Liver (tissue), 3 donors: ENCODE data around the gene KRT77.

Experiments
- CTCF ChIP-seq: fragments of 150-350 bp; IDR thresholded peaks from 2 replicates; pipeline ENCODE4 v1.5.1; 2017; ENCODE audit warnings: improper control_type of control experiment, low read depth, low read length; ENCODE audit not compliant: missing input control
- EGR1 ChIP-seq, 2 donors: IDR thresholded peaks; 2 replicates each; pipeline ENCODE4 v1.6.1; 2016 to 2018; ENCODE audit warnings: antibody characterized with exemption in 2 of 2, low read depth in 2 of 2
- FOXA1 ChIP-seq: IDR thresholded peaks from 2 replicates; pipeline ENCODE4 v1.6.1; 2016; ENCODE audit warnings: antibody characterized with exemption
- HNF4A ChIP-seq, 2 donors: conservative IDR thresholded peaks; 2 replicates each; pipeline ENCODE4 v1.6.1; 2016; ENCODE audit warnings: antibody characterized with exemption in 2 of 2, mild to moderate bottlenecking in 2 of 2
- JUND ChIP-seq, 2 donors: IDR thresholded peaks; 2 replicates each; pipeline ENCODE4 v1.6.1; 2016; ENCODE audit warnings: antibody characterized with exemption in 2 of 2
- MAX ChIP-seq: IDR thresholded peaks from 2 replicates; pipeline ENCODE4 v1.6.1; 2016; ENCODE audit warnings: antibody characterized with exemption
- RAD21 ChIP-seq, 2 donors: IDR thresholded peaks; 2 replicates each; pipeline ENCODE4 v1.6.1; 2016; ENCODE audit warnings: antibody characterized with exemption in 2 of 2, mild to moderate bottlenecking in 2 of 2
- REST ChIP-seq: IDR thresholded peaks from 2 replicates; pipeline ENCODE4 v1.6.1; 2016; ENCODE audit warnings: antibody characterized with exemption, mild to moderate bottlenecking
- SP1 ChIP-seq: IDR thresholded peaks from 2 replicates; pipeline ENCODE4 v1.6.1; 2018; ENCODE audit warnings: antibody characterized with exemption, mild to moderate bottlenecking
- YY1 ChIP-seq: IDR thresholded peaks from 2 replicates; pipeline ENCODE4 v1.6.1; 2016; ENCODE audit warnings: antibody characterized with exemption, mild to moderate bottlenecking
- donor health status: healthy.
- donor health status: healthy.

- TF ChIP-seq RAD21 (IDR thresholded peaks at IDR 0.05): no peak
- no peak for TF ChIP-seq CTCF
- no peak for TF ChIP-seq EGR1 (IDR thresholded peaks at IDR 0.05; ENCODE audit: low read depth in 2 of 2)
- no peak for TF ChIP-seq SP1
- TF ChIP-seq REST: no peak
- TF ChIP-seq YY1: no peak
- no peak for TF ChIP-seq JUND (IDR thresholded peaks at IDR 0.05)
- no peak for TF ChIP-seq MAX
- TF ChIP-seq FOXA1: no peak
- no peak for TF ChIP-seq HNF4A (conservative IDR thresholded peaks at IDR 0.05)
Measured at GRCh38 chr12:52675301-52675701, 28.0 kb downstream of the KRT77 start.
